PFSK-1 (cell line): Measurements from ENCODE around the gene RYR1.

Experiments
- REST ChIP-seq, 2 experiments: IDR thresholded peaks; 2 replicates each; pipeline versions ENCODE4 v1.6.1 to v1.8.0; 2011 to 2012; ENCODE audit warnings: low read depth in 2 of 2, low read length in 2 of 2, control low read depth in 1 of 2, inconsistent platforms in 1 of 2, mild to moderate bottlenecking in 1 of 2, moderate library complexity in 1 of 2; ENCODE audit not compliant: insufficient read depth in 1 of 2
- TAF1 ChIP-seq: IDR thresholded peaks from 2 replicates; pipeline ENCODE4 v1.6.1; 2012; ENCODE audit warnings: low read length, control low read depth, borderline replicate concordance; ENCODE audit not compliant: insufficient read depth

GRCh38 chr19:38519988-38520387, 86.5 kb downstream of the RYR1 start:
- no peak for TF ChIP-seq REST (IDR thresholded peaks at IDR 0.05; ENCODE audit: insufficient read depth in 1 of 2, low read depth in 2 of 2, low read length in 2 of 2)
- no peak for TF ChIP-seq TAF1
